Osteocyte (in vitro differentiated cells): ENCODE results near the gene RASSF3. TPM values are rescaled to one million over a fixed set of nuclear protein-coding genes. Genes with fewer than 3 reads are reported as not detected.

Source experiments
- DNase-seq: peaks from one replicate; pipeline ENCODE4 v3.0.0; 2021; ENCODE audit warnings: mixed read lengths; ENCODE audit not compliant: unreplicated experiment; ENCODE audit errors: extremely low spot score
- H3K27ac Mint-ChIP-seq: one replicate; pipeline ENCODE4 v1.8.0; 2021; ENCODE audit warnings: mild to moderate bottlenecking, mixed read lengths; ENCODE audit not compliant: unreplicated experiment
- H3K27me3 Mint-ChIP-seq: one replicate; pipeline ENCODE4 v1.8.0; 2021; ENCODE audit warnings: mixed read lengths; ENCODE audit not compliant: unreplicated experiment
- H3K36me3 Mint-ChIP-seq: one replicate; pipeline ENCODE4 v1.8.0; 2021; ENCODE audit warnings: mixed read lengths; ENCODE audit not compliant: unreplicated experiment
- H3K4me1 Mint-ChIP-seq: one replicate; pipeline ENCODE4 v1.8.0; 2021; ENCODE audit warnings: mixed read lengths; ENCODE audit not compliant: unreplicated experiment
- H3K4me3 Mint-ChIP-seq: one replicate; pipeline ENCODE4 v1.8.0; 2021; ENCODE audit warnings: mild to moderate bottlenecking, moderate library complexity, mixed read lengths; ENCODE audit not compliant: unreplicated experiment
- H3K9me3 Mint-ChIP-seq: one replicate; pipeline ENCODE4 v1.8.0; 2021; ENCODE audit warnings: mixed read lengths; ENCODE audit not compliant: unreplicated experiment
- CTCF ChIP-seq: fragments of 200-600 bp; sonication (generic); IDR thresholded peaks from 2 replicates; pipeline ENCODE4 v1.5.0; 2021; ENCODE audit warnings: antibody characterized with exemption, mild to moderate bottlenecking, moderate library complexity
- total RNA-seq: library from RNA; stranded (reverse); gene quantifications from 2 replicates; pipeline ENCODE4 v1.2.1, GENCODE V29; 2021

Gene RASSF3
- total RNA-seq, 1 donor from 2014 or later: 29.0 TPM

DNA sequence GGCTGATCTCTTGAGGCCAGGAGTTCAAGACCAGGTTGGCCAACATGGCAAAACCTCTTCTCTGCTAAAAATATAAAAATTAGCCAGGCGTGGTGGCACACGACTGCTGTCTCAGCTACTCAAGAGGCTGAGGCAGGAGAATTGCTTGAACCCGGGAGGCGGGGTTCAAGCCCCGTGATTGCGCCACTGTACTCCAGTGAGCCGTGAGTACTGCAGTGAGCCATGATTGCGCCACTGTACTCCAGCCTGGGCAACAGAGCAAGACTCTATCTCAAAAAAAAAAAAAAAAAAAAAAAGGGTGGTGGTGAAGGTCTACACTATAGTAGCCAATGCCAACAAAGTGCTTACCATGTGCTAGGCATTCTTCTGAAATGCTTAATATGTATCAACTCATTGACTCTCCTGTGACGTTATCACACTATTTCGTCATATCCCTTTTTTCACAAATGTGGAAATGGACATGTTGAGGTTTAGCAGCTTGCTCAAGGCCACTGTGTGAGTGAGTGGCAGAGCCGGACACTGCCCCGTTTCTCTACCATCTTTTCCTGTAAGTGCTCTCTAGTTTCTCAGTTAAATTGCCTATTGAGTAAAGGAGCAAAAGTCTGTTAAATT lies 89.3 kb downstream of the RASSF3 start:
- Mint-ChIP-seq H3K27ac (no peak overlapping the region), H3K4me1 (peaks cover 16% of the 10 kb centered on the region), H3K27me3 (no peaks in the 10 kb centered on the region), H3K4me3 (no peak overlapping the region), H3K9me3 (no peaks in the 10 kb centered on the region), H3K36me3 (peaks cover 12% of the 10 kb centered on the region)
- no peak for TF ChIP-seq CTCF
- no peak for DNase-seq

- Mint-ChIP-seq H3K36me3 (peaks cover 12% of the 10 kb centered on the region), H3K27me3 (no peaks in the 10 kb centered on the region), H3K4me3 (no peak overlapping the region), H3K4me1 (peaks cover 16% of the 10 kb centered on the region), H3K27ac (no peak overlapping the region), H3K9me3 (no peaks in the 10 kb centered on the region)
- no peak for TF ChIP-seq CTCF
- no peak for DNase-seq
Observed at GRCh38 chr12:64700532-64700931, 90.2 kb downstream of the RASSF3 start.

GRCh38 chr12:64701283-64701682 lies 91.0 kb downstream of the RASSF3 start:
- TF ChIP-seq CTCF: no peak
- Mint-ChIP-seq H3K4me1 (peaks cover 13% of the 10 kb centered on the region), H3K9me3 (no peaks in the 10 kb centered on the region), H3K27ac (no peak overlapping the region), H3K27me3 (no peaks in the 10 kb centered on the region), H3K36me3 (peaks cover 12% of the 10 kb centered on the region), H3K4me3 (no peak overlapping the region)
- no peak for DNase-seq

- Mint-ChIP-seq H3K27me3 (no peaks in the 10 kb centered on the region), H3K4me3 (no peak overlapping the region), H3K4me1 (peaks cover under 1% of the 10 kb centered on the region), H3K27ac (no peak overlapping the region), H3K36me3 (no peaks in the 10 kb centered on the region), H3K9me3 (no peaks in the 10 kb centered on the region)
- TF ChIP-seq CTCF: no peak
- DNase-seq: no peak
Observed at GRCh38 chr12:64706306-64706705, 96.0 kb downstream of the RASSF3 start.

DNA sequence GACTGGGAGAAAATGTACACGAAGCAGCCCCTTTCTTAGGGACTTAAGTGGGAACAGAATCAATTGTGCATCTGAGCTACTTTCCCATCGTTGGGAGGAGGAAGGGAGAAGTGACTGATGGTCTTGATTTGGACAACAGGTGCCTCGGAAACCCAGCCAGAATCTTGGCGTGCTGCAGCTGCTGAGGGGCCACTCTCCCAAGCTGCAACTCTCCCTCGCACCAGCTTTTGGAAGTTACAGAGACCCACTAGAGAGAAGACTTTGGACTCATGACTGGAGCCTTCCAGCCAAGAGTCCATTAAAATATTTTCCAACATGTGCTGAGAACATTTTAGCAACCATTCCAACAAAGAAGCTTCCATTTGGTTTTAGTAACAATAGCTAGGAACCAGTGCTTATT lies 96.6 kb downstream of the RASSF3 start:
- no peak for TF ChIP-seq CTCF
- no peak overlapping the region for H3K4me3 Mint-ChIP-seq
- H3K27ac Mint-ChIP-seq: no peak overlapping the region
- no peak for DNase-seq
- H3K4me1 Mint-ChIP-seq: no peaks in the 10 kb centered on the region
- no peaks in the 10 kb centered on the region for H3K36me3 Mint-ChIP-seq
- H3K9me3 Mint-ChIP-seq: no peaks in the 10 kb centered on the region
- no peaks in the 10 kb centered on the region for H3K27me3 Mint-ChIP-seq
